Panc1 (cell line): ENCODE results near the gene PACRGL.
"Not testable (repeated sequence)": the region's sequence is repeated elsewhere in the genome, so short reads cannot be mapped to it uniquely, and the experiment has no call there.

Experiments used
- CTCF ChIP-seq: fragments of 450-650 bp; IDR thresholded peaks from 2 replicates; pipeline ENCODE4 v1.5.1; 2017; ENCODE audit warnings: mild to moderate bottlenecking
- POLR2AphosphoS5 ChIP-seq: IDR thresholded peaks from 2 replicates; pipeline ENCODE4 v1.6.1; 2012; ENCODE audit warnings: mild to moderate bottlenecking, low read depth, low read length, moderate library complexity
- REST ChIP-seq, 2 experiments: IDR thresholded peaks; 2 replicates each; pipeline ENCODE4 v1.6.1; 2011 to 2012; ENCODE audit warnings: low read depth in 2 of 2, control low read depth in 1 of 2, low read length in 1 of 2, mild to moderate bottlenecking in 1 of 2, moderate library complexity in 1 of 2; ENCODE audit not compliant: insufficient read depth in 1 of 2
- SIN3A ChIP-seq: IDR thresholded peaks from 2 replicates; pipeline ENCODE4 v1.6.1; 2012; ENCODE audit warnings: low read depth, mild to moderate bottlenecking, low read length, moderate library complexity, borderline replicate concordance; ENCODE audit not compliant: insufficient read depth
- TCF7L2 ChIP-seq: IDR thresholded peaks from 2 replicates; pipeline ENCODE4 v1.6.1; 2011; ENCODE audit warnings: mild to moderate bottlenecking, low read depth, low read length, inconsistent platforms

GRCh38 chr4:20746000-20746399 lies 45.7 kb downstream of the PACRGL start:
- not testable (repeated sequence) for TF ChIP-seq CTCF; POLR2AphosphoS5; REST (IDR thresholded peaks at IDR 0.05; ENCODE audit: insufficient read depth in 1 of 2, low read depth in 2 of 2, low read length in 1 of 2); TCF7L2; SIN3A
